Transverse colon (tissue), 4 donors: ENCODE measurements around the gene TOR4A.

Experiments used
- EP300 ChIP-seq: sonication (generic); formaldehyde crosslinking; IDR thresholded peaks from one replicate; pipeline ENCODE4 v1.6.1; 2017; ENCODE audit warnings: antibody characterized with exemption, low read depth
- POLR2A ChIP-seq: fragments of 450-650 bp; IDR thresholded peaks from one replicate; pipeline ENCODE4 v1.6.1; 2016; ENCODE audit warnings: antibody characterized with exemption, mild to moderate bottlenecking, moderate library complexity
- POLR2AphosphoS5 ChIP-seq, 3 donors: sonication (generic); formaldehyde crosslinking; IDR thresholded peaks; one replicate each; pipeline ENCODE4 v1.6.1; 2016; ENCODE audit warnings: antibody characterized with exemption in 3 of 3
- TF ChIP-seq, protein P1 (sequence below), 5 experiments: fragments of 200-600 bp in 3 of 5; fragments of 450-650 bp in 2 of 5; sonication (generic) in 3 of 5; IDR thresholded peaks; 1 replicate in 2 of 5; 2 replicates in 3 of 5; pipeline ENCODE4 v1.5.1; 2016 to 2017; ENCODE audit warnings: antibody characterized with exemption in 5 of 5, inconsistent platforms in 3 of 5, mild to moderate bottlenecking in 2 of 5, moderate library complexity in 1 of 5

- TF ChIP-seq POLR2A (no peak), POLR2AphosphoS5 (IDR thresholded peaks at IDR 0.05) (no peak), EP300 (no peak)
- TF ChIP-seq, protein P1, sequence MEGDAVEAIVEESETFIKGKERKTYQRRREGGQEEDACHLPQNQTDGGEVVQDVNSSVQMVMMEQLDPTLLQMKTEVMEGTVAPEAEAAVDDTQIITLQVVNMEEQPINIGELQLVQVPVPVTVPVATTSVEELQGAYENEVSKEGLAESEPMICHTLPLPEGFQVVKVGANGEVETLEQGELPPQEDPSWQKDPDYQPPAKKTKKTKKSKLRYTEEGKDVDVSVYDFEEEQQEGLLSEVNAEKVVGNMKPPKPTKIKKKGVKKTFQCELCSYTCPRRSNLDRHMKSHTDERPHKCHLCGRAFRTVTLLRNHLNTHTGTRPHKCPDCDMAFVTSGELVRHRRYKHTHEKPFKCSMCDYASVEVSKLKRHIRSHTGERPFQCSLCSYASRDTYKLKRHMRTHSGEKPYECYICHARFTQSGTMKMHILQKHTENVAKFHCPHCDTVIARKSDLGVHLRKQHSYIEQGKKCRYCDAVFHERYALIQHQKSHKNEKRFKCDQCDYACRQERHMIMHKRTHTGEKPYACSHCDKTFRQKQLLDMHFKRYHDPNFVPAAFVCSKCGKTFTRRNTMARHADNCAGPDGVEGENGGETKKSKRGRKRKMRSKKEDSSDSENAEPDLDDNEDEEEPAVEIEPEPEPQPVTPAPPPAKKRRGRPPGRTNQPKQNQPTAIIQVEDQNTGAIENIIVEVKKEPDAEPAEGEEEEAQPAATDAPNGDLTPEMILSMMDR (IDR thresholded peaks at IDR 0.05), result no peak
Measured at GRCh38 chr9:137262909-137263285, 14.6 kb upstream of the TOR4A start.
